ENCODE data around the gene WRAP73. TPM values are rescaled to one million over a fixed set of nuclear protein-coding genes. Genes with fewer than 3 reads are reported as not detected.

Gene WRAP73
- total and polyA plus RNA-seq, 9 of the 15 experiments (the other 6 are each of a cell fraction or from before 2014, with no cell fraction given) = 4.3 to 51.8 (median 30.1) TPM

GRCh38 chr1:3625151-3625907, 24.6 kb downstream of the WRAP73 start (continued):
- no peak for TF ChIP-seq SMARCB1 (IDR thresholded peaks at IDR 0.05; ENCODE audit: insufficient read length, low read depth)
- TF ChIP-seq CC2D1A (IDR thresholded peaks at IDR 0.05) = no peak
- no peak for TF ChIP-seq POLR2AphosphoS2 (IDR thresholded peaks at IDR 0.05; ENCODE audit: low read length)
- TF ChIP-seq SP1 (CRISPR knock-in tag; IDR thresholded peaks at IDR 0.05) = 0 out of 2 replicates have a peak, but pooled peaks have one; percentile 30
- no peak for TF ChIP-seq SREBF2 (CRISPR knock-in tag; IDR thresholded peaks at IDR 0.05)
- TF ChIP-seq HDAC8 (tag; IDR thresholded peaks at IDR 0.05) = no peak
- TF ChIP-seq NR1H2 (CRISPR knock-in tag; IDR thresholded peaks at IDR 0.05) = no peak
- TF ChIP-seq ZNF239 (CRISPR knock-in tag; IDR thresholded peaks at IDR 0.05) = no peak
- no peak for TF ChIP-seq CREBBP (IDR thresholded peaks at IDR 0.05; ENCODE audit: low read depth, low read length)
- no peak for TF ChIP-seq YBX1 (IDR thresholded peaks at IDR 0.05)
- no peak for TF ChIP-seq ZKSCAN8 (CRISPR knock-in tag; IDR thresholded peaks at IDR 0.05)
- TF ChIP-seq DIDO1 (tag; IDR thresholded peaks at IDR 0.05; ENCODE audit: low read depth) = no peak
- TF ChIP-seq ZNF639 (CRISPR knock-in tag; conservative IDR thresholded peaks at IDR 0.05 in 1 of 2, IDR thresholded peaks at IDR 0.05 in 1 of 2) = no peak
- TF ChIP-seq ZNF143 (CRISPR knock-in tag; IDR thresholded peaks at IDR 0.05) = no peak
- no peak for TF ChIP-seq COPS2 (conservative IDR thresholded peaks at IDR 0.05)
- TF ChIP-seq CHD2 (IDR thresholded peaks at IDR 0.05; ENCODE audit: low read depth, low read length) = no peak
- peak; percentile 28; the same call in 1 of the 2 replicates for TF ChIP-seq VEZF1 (CRISPR knock-in tag; IDR thresholded peaks at IDR 0.05)
- no peak for TF ChIP-seq ETS2 (tag; IDR thresholded peaks at IDR 0.05; ENCODE audit: borderline replicate concordance, poor library complexity, severe bottlenecking)
- no peak for TF ChIP-seq ZNF431 (CRISPR knock-in tag; IDR thresholded peaks at IDR 0.05)
- no peak for TF ChIP-seq ZNF764 (CRISPR knock-in tag; IDR thresholded peaks at IDR 0.05; ENCODE audit: low read depth)
- TF ChIP-seq RBBP5 (IDR thresholded peaks at IDR 0.05; ENCODE audit: borderline replicate concordance, insufficient read depth, low read length, poor library complexity, severe bottlenecking) = peak; percentile 79
- TF ChIP-seq ERF (CRISPR knock-in tag; IDR thresholded peaks at IDR 0.05) = no peak
- TF ChIP-seq, protein P1, sequence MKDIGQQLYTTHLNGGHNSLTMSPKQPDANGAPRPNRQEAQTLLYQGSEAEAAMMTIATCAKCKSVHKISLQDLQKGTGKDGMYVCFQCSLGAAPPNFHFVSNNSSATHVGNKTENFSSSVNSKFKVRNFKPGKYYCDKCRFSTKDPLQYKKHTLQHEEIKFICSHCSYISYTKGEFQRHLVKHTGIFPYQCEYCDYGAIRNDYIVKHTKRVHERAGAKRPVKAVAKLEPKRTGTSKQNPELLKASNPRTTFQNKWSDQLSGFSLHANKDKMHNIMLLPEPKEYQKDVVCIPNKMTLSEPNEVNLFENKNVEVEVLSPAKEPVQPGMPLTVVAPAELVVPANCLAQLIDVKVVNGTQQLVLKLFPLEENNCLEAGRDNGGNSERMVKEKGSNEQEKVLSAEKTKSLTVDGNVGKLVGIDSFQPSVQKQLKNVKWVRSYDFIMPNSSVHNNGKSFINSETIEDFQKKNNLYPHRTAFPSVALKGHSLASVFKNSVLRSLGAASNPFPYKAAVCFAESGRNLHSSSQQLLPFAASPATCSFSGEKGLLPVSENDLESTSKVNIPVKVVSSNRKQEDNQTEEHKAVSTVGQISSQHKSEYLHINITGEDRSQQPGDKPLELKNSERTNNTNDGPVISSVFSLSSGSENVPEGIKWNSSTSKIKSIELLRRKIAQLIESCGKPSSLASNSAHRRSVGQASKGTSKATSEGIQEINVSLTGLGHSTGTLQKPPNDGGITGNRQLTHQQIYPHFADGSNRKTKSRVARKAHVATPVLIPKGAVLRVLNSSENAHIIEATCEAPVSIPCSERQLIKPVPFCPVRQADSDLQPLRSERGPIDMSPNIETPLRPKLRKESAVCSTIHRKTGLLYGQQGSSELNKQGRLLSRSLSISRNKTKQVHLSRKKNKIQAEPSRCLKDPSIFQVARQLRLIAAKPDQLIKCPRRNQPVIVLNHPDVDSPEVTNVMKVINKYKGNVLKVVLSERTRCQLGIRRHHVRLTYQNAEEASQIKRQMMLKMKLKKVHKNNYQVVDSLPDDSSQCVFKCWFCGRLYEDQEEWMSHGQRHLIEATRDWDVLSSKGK (CRISPR knock-in tag; IDR thresholded peaks at IDR 0.05) = no peak
